ENCODE measurements around the gene CNTN1.

GRCh38 chr12:40681148-40681547 is 11.1 kb upstream of the CNTN1 start:
- no peak for TF ChIP-seq POLR2A (IDR thresholded peaks at IDR 0.05)
- TF ChIP-seq, protein P1, sequence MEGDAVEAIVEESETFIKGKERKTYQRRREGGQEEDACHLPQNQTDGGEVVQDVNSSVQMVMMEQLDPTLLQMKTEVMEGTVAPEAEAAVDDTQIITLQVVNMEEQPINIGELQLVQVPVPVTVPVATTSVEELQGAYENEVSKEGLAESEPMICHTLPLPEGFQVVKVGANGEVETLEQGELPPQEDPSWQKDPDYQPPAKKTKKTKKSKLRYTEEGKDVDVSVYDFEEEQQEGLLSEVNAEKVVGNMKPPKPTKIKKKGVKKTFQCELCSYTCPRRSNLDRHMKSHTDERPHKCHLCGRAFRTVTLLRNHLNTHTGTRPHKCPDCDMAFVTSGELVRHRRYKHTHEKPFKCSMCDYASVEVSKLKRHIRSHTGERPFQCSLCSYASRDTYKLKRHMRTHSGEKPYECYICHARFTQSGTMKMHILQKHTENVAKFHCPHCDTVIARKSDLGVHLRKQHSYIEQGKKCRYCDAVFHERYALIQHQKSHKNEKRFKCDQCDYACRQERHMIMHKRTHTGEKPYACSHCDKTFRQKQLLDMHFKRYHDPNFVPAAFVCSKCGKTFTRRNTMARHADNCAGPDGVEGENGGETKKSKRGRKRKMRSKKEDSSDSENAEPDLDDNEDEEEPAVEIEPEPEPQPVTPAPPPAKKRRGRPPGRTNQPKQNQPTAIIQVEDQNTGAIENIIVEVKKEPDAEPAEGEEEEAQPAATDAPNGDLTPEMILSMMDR (IDR thresholded peaks at IDR 0.05): no peak
